CD4-positive, alpha-beta T cell treated with Interferon gamma for 1 hour (primary cell): ENCODE data around the gene CES3.
A peak's percentile ranks its signal among the peaks of the same experiment; 100 is the strongest.
"Not testable (repeated sequence)": the region's sequence is repeated elsewhere in the genome, so short reads cannot be mapped to it uniquely, and the experiment has no call there.

ENCODE experiments used
- DNase-seq: peaks from one replicate; pipeline ENCODE4 v3.0.0-alpha.2; 2020

Gene CES3

GRCh38 chr16:66947302-66948065 is 13.6 kb upstream of the CES3 start:
- peak; percentile 76 for DNase-seq

GRCh38 chr16:66948134-66948836 is 12.8 kb upstream of the CES3 start:
- DNase-seq: no peak

DNA sequence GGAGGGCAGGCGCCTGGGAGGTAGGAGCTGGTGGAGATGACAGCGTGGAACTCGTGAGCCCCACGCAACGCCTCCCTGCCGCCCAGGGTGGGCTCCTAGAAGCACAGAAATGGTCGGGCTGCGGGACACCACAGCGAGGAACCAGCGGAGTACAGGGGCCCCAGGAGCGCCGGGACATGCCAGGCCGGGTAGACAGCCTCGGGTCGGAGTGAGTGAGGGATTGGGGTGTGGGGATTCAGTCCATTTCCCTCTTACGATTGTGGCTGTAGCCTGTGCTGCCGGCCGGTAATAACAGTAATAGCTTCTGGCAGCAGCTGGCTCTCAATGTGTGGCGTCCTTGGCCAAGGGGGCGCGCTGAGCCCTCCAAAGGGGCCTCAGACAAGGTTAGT is 12.2 kb upstream of the CES3 start:
- DNase-seq: no peak

DNA sequence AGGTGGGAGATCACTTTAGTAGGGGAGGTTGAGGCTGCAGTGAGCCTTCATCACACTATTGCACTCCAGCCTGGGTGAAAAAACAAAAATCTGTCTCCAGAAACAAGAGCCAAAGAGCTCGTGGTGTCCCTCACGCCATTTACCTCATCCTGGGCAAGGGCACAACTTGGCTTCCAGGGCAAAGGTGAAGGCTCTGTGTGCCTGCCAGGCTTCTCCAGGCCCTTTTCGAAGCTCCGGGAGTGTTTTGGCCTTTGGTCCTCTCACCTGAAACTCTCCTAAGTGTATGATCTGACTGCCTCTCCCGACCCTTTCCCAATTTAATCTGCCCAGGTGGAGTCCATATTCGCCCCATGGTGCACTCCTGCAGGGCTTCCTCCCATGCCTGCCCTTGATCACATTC is 11.6 kb upstream of the CES3 start:
- no peak for DNase-seq

GRCh38 chr16:66950437-66950836 is 10.6 kb upstream of the CES3 start:
- no peak for DNase-seq

GRCh38 chr16:66950971-66951790 is 9.9 kb upstream of the CES3 start:
- DNase-seq: no peak

DNA sequence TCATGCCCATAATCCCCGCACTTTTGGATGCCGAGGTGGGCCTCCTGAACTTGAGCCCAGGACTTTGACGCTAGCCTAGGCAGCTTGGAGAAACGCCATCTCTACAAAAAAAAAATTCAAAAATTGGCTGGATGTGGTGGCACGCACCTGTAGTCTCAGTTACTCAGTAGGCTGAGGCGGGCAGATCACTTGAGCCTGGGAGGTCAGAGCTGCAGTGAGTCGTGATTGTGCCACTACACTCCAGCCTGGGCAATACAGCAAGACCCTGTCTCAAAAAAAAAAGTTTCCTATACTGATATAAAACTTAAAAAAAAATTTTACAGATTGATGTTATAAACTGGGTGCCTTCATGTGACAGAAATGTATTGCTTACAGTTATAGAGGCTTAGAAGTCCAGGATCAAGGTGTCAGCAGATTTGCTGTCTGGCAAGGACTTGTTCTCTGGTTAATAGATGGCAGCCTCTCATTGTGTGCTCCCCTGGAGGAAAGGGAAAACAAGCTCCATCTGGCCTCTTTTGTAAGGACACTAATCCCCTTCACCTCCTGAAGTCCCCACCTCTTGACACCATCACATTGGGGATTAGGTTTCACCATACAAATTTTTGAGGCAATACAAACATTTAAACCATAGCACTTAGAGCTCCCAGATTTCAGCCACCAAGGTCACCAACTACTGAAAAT is 8.5 kb upstream of the CES3 start:
- no peak for DNase-seq

DNA sequence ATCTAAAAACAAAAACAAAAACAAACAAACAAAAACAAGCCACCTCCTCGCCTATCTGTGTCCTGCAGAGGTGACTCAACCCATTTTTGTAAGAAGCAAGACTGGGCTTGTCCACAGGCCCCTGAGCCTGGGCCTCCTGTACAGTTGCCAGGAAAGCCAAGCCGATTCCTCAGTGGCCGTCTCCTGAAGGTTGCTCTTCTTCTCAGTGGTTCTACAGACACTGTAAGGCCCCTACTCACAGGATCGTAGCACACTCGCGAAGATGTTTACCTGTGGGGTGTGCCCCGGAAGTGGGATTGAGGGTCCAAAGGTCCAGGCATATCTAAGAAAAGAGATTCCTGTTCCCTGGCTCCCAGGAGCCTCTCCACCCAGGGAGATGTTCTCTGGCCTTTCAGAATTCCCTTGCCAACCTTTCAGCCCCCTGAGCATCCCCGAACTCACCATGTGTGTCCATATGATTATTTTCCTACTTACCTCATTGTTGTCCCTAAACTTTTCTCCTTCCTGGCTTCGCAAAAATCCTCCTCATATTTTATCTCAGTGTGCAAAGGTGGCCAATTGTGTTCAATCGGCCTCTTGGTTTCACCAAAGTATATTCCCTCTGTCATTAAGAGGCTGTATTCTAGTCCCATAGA is 7.5 kb upstream of the CES3 start:
- no peak for DNase-seq

GRCh38 chr16:66954097-66954659 is 6.9 kb upstream of the CES3 start:
- peak; percentile 63 for DNase-seq

DNA sequence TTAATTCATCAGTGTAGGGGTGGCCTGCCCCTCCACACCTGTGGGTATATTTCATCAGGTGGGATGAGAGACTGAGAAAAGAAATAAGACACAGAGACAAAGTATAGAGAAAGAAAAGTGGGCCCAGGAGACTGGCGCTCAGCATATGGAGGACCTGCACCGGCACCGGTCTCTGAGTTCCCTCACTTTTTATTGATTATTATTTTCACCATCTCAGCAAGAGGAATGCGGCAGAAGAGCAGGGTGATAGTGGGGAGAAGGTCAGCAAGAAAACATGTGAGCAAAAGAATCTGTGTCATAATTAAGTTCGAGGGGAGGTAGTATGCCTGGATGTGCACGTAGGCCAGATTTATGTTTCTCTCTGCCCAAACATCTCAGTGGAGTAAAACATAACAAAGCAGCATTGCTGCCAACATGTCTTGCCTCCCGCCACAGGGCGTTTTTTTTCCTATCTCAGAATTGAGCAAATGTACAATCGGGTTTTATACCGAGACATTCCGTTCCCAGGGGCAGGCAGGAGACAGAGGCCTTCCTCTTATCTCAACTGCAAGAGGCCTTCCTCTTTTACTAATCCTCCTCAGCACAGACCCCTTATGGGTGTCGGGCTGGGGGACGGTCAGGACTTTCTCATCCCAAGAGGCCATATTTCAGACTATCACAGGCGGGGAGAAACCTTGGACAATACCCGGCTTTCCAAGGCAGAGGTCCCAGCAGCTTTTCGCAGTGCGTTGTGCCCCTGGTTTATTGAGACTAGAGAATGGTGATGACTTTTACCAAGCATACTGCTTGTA is 5.5 kb upstream of the CES3 start:
- DNase-seq: not testable (repeated sequence)

DNA sequence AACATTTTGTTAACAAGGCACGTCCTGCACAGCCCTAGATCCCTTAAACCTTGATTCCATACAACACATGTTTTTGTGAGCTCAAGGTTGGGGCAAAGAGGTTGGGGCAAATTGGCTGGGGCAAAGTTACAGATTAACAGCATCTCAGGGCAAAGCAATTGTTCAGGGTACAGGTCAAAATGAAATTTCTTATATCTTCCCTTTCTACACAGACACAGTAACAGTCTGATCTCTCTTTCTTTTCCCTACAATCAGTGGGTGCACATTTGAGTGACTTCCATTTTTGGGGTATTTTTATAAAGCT is 5.0 kb upstream of the CES3 start:
- DNase-seq: not testable (repeated sequence)

- no peak for DNase-seq
Measured at GRCh38 chr16:66958857-66959703, 2.0 kb upstream of the CES3 start.

DNA sequence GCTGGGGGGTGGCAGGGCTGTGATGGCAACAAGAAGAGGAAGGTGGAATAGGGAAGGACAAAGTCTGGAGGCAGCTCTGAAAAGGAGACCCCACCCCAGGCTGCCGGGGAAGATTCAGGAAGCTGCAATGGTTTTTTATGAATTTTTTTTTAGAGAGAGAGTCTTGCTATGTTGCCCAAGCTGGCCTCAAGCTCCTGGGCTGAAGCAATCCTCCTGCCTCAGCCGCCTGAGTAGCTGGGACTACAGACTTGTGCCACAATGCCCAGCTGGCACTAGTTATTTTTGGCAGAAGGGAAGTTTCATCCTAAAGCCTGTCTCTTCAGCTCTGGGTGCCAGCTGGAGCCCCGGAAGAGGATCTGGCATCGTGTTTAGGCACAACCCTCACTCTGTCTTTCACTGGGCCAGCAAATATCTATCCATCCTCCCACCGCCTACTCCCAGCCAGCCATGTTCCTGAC is 1.3 kb upstream of the CES3 start:
- DNase-seq: peak; percentile 4

- DNase-seq: no peak
Measured at GRCh38 chr16:66960270-66960669, 796 bp upstream of the CES3 start.

GRCh38 chr16:66961914-66962313 is 848 bp downstream of the CES3 start:
- no peak for DNase-seq

- no peak for DNase-seq
Measured at GRCh38 chr16:66964049-66964448, 3.0 kb downstream of the CES3 start.

- no peak for DNase-seq
Measured at GRCh38 chr16:66968847-66969246, 7.8 kb downstream of the CES3 start.

DNA sequence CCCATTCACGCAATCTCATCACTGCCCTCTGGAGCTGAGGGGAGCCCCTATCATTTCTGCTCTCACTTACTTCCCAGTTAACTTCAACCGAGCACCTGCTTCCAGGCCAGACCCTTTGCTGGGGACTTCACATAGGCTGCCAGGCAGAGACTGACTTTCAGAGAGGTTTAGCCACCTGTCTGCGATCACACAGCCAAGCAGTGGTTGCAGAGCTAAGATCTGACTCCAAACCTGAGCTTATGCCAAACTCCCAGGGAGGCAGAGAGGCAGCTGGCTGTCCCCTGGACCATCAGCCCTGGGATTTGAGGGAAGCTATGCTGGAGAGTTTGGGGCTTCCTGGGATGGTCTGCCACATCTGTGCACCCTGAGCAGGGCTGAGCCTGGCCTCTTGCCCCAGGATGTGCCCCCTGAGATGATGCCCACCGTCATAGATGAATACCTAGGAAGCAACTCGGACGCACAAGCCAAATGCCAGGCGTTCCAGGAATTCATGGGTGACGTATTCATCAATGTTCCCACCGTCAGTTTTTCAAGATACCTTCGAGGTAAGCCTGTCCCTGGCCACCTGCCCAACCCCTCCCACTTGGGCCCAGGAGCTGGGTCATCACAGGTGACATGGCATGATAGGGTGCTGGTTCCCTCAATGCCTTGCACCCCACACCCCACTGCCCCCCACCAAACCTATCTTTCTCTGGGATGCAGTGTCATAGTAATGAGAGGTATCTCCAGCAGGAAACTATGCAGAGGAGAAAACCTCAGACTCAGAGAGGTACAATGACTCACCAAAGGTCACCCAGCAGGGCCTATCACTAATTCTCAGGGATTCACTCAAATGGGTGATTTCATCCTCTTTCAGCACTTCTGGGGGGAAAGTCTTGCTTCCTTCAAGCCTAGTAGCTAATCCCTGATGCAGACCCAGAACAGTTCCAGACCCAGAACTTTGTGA is 10.0 kb downstream of the CES3 start:
- DNase-seq: no peak

- no peak for DNase-seq
Measured at GRCh38 chr16:66972983-66973382, 11.9 kb downstream of the CES3 start.
